ENCODE results near the gene PREX1.
"Not testable (repeated sequence)": the region's sequence is repeated elsewhere in the genome, so short reads cannot be mapped to it uniquely, and the experiment has no call there.

PREX1 gene

DNA sequence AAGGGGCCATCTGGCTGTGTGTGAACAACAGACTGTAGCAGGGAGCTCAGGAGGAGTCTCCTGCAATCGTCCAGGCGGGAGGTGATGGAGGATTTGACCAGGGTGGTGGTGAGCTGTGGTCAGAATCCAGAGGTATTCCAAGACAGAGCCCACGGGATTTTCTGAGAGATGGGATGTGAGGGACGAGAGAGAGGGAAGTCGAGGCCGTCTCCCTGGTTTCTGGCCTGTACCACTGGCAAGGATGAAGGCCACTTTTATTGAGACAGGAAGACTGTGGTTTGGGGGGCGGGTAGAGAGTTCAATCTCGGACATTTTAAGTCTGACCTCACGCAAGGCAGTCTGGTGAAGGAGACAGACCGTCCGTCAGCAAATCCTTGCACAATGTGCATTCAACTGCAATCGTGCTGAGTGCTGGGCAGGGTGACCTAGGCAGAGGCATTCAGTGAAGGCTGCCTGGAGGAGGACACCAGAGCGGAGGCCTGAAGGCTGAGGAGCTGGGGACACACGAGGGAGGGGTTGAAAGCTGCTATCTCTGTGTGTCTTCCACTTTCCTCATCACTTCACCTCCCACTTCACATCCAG, 53.9 kb downstream of the PREX1 start:
- no peak for DNase-seq (ENCODE audit: low spot score)

GRCh38 chr20:48772183-48772976, 55.4 kb downstream of the PREX1 start:
- no peak for DNase-seq (ENCODE audit: low spot score)

DNA sequence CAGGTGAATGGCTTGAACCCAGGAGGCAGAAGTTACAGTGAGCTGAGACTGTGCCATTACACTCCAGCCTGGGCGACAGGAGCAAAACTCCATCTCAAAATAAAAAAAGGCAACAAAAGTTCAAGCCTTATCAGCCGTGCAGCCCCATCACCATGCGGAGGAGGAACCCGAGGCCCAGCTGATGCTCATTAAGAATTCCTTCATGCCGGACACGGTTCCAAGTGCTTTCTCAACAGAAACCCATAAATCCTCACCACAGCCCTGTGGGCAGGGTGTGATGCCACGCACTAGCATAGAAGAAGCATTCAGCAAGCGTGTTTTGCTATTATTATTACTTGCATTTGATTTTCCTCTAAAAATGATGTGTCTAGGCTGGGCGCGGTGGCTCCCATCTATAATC, 56.3 kb downstream of the PREX1 start:
- no peak for DNase-seq (ENCODE audit: low spot score)

DNA sequence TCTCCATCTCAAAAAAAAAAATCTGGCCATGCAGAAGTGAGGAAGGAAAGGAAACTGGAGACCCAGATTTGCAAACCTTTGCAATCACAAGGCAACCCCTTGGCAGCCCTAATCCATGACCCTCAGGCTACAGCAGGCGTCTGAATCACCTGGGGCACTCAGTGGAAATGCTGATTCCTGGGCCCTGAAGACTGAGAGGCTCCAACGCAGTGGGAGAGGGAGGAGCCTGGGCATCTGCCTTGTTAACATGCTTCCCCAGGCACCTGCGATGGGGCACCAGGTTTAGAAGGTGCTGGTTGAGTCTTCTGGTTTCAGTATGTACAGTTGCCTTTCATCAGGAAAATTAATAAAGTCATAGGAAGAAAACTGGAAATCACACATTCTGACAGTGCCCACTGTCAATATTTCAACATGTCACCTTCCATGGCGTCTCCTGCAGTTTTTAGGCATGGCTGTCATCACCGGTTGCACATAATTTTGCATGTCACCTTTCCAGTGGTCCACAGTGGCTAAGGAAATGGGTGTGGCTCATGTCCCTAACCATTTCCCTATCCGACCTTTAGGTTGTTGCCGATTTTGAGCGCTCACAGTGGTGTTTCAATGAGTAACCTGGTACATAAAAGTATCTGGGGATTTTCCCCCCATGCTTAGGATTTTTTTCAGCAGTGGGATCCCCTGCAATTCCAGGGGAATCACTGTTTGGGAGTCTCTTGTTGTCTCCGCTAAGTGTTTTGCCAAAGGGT, 56.9 kb downstream of the PREX1 start:
- no peak for DNase-seq (ENCODE audit: low spot score)

GRCh38 chr20:48769069-48769983, 58.5 kb downstream of the PREX1 start:
- DNase-seq (ENCODE audit: low spot score) = no peak

DNA sequence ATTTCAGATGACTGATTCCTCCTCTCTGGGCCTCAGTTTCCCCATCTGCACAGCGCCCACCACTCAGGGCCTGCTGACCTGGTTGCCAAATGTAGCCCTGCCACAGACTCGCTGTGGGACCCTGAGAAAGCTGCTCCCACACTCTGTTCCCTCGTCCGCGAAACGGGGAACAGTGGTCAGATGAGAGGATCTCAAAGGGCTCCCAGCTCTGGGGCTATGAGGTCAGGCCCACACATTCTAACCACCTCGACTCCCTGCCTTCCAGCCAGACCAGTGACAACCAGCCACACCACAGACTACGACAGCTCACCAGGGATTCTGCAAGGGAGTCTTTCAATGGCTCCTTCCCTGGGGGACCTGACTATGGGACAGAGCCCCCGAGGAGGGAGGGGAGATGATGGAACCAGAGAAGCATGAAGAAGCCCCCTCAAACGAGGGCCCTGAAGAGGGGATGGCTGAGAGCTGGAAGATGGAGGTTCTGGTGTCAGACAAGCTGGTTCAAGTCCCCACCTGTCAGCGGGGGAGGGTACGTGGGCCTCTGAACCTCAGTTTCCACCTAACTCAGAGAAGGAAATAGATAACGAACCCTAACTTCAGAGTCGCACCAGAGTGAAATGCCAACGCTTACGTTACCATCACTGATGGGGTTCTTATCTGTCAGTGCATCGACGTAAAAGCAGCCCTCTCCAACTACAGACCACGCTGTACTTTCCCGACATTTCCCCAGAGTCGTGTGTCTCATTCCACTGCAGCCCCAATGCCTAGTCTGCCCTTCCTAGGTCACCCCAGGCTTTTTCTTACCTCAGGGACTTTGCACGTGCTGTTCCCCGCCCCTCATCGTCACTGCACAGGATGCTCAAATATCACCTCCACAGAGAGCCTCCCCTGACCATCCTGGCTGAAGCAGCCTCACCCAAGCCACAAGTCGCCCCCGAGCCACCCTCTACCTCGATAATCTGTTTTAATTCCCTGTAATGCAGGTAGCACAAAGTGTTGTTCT, 60.5 kb downstream of the PREX1 start:
- DNase-seq (ENCODE audit: low spot score) = no peak

DNA sequence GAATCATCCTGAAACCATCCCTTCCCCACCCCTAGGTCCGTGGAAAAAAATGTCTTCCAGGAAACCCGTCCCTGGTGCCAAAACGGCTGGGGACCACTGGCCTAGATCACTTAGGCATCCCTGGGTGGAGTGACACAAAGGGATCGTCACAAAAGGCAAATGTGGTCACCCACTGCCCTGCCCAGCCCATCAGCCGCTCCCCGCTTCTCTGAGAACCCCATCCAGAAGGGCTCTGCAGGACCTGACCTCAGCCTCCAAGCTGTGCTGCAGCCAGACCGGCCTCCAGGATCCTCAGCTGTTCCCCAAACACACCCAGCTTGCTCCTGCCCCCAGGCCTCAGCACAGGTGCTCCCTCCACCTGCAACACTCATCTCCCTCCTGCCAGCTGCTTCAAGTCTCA, 61.6 kb downstream of the PREX1 start:
- DNase-seq (ENCODE audit: low spot score) = no peak

DNA sequence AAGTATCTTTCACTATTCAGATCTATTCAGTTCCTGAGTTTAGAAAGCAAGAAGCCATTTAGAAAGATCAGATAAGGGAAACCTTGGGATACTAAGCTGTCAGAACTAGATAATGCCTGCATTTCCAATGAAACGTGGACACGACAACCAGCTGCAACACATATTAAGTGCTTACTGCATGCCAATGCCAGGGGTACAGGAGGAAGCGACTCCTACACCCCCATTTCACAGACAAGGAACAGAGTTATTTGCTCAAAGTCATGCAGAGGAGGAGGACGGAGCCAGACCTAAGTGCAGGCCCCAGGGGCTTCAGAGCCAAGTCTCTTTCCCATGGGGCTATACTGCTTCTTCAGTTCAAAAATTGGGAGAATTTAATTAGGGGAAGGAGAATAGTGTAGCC, 62.4 kb downstream of the PREX1 start:
- no peak for DNase-seq (ENCODE audit: low spot score)

DNA sequence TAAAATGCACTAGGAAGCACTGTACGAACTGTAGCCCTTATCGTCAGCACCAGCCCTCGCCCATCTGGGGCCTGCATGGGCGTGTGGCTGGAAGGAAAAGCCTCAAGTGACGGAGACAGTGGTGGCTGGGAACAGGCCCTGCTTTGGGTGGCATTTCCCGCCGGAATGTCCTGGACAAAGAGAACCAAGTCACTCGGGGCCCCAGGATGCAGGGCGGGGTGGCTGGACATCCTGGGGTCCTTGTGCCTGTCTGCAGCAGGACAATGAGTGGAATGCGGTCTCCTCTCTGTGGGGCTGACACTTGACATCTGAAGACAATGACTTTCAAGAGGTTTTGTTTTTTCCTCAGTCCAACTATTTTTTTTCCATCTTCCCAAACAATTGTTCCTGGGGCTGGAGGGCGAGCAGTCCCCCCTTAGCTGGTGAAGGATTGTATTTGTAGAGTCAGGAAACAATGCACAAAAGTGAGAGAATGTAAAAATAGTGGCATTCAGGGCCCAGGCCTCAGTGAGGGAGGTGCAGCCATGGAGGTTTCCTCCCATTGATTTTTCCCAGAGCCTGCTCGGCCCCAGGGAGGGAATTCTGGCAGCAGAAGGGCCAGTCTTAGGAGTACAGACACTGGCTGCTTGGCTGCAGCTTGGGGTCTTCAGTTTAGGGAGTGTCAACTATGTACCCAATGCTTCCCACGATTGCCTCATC, 64.4 kb downstream of the PREX1 start:
- DNase-seq (ENCODE audit: low spot score) = no peak

GRCh38 chr20:48761874-48762273, 65.9 kb downstream of the PREX1 start:
- no peak for DNase-seq (ENCODE audit: low spot score)

GRCh38 chr20:48761023-48761785, 66.6 kb downstream of the PREX1 start:
- no peak for DNase-seq (ENCODE audit: low spot score)

DNA sequence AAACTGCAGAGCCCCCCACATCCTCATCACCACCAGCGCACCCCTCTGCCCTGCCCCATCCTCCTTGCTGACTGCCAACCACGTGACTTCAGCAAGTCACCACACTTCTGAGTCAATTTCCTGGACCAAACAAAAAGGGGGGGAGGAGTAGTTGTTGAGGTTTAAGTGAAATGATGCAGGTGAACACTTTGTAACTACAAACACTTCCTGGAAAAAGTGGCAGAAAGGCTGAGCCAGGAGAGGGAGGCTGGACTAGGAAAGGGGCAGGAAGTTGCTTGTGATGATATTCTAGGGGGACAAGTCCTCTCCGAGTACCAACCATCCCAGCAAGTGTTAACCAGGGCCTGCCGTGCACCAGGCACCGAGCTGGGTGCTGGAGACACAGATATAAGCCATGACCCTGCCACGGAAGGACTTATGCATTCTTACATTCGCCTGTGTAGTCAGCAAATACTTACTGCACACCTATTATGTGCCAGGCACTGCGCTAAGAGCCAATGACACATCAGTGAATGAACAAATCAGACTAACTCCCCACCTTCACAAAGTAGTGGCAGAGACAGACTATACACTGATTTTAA, 67.3 kb downstream of the PREX1 start:
- DNase-seq (ENCODE audit: low spot score) = no peak

DNA sequence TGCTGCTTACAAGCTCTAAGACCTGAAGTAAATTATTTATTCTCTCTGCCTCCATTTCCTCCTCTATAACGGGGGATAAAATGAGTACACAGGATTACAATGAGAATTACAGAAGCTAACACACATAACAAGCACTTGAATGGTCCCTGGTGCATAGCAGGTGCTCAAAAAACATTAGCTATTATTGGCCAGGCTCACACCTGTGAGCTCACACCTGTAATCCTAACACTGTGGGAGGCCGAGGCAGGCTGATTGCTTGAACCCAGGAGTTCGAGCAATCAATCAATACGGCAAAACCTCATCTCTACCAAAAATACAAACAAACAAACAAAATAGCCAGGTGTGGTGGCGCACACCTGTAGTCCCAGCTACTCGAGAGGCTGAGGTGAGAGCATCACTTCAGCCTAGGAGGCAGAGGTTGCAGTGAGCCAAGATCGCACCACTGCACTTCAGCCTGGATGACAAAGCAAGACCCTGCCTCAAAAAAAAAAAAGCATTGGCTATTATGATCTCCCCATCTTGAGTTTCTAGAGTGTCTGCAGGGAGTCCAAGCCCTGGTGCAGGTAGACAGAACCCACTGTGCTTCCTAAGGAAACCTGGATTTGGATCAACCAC, 68.1 kb downstream of the PREX1 start:
- no peak for DNase-seq (ENCODE audit: low spot score)

- DNase-seq (ENCODE audit: low spot score) = no peak
These were observed 69.5 kb downstream of the PREX1 start for GRCh38 chr20:48758206-48758820.

DNA sequence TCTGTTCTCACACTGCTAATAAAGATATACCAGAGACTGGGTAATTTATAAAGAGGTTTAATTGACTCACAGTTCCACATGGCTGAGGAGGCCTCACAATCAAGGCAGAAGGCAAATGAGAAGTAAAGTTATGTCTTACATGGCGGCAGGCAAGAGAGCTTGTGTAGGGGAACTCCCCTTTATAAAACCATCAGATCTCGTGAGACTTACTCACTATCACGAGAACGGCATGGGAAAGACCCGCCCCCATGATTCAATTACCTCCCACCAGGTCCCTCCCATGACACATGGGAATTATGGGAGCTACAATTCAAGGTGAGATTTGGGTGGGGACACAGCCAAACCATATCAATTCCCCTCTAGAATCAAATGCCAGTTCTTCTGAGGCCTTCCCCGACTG, 71.0 kb downstream of the PREX1 start:
- not testable (repeated sequence) for DNase-seq (ENCODE audit: low spot score)

DNA sequence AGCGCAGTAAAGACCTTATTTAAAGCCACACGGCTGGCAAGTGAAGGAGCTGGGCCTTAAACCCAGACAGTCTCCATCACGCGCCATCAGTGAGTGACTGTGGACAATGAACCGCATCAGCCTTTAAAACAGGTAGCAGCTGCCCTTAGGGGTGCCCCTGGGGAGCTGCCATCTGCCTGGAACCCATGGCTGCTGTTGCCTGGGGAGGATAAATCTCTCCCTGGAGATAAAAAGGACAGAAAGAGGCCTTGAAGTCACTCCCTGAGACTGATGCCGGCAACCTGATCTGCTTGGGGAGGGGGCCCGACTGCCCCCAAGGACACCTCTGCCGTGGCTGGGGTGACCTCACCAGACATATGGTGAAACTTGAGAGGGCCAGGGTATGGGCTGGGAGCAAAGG, 73.5 kb downstream of the PREX1 start:
- DNase-seq (ENCODE audit: low spot score) = no peak

DNA sequence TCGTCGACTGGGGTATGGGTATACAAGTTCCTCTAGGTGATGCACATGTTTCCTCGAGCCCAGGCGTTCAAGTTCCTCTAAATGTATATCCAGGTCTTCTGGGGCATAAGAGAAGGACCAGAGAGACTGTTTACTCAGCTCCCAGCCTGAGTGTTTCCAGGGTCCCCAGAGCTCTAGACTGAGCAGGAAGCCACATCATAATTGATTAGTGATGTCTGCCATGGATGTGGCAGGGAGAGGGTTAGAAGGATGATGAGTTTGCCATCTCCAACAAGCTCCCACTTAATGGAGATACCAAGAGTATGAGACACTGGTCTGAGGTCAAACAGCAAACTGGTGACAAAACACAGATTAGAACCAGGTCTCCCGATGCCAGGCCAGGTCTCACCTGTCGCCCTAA, 74.8 kb downstream of the PREX1 start:
- DNase-seq (ENCODE audit: low spot score) = no peak

GRCh38 chr20:48751871-48752270, 75.9 kb downstream of the PREX1 start:
- DNase-seq (ENCODE audit: low spot score) = no peak

Data from cerebellar cortex (tissue), 1 donor.